HUES48 (cell line): Measurements from ENCODE around the gene TTF2.

ENCODE experiments used
- H3K27ac ChIP-seq: one replicate; pipeline ENCODE4 v1.7.0; 2013; ENCODE audit warnings: low read depth, low read length, inconsistent platforms
- H3K27me3 ChIP-seq: 2 replicates; pipeline ENCODE4 v1.6.1; 2013; ENCODE audit warnings: mild to moderate bottlenecking, low read length; ENCODE audit not compliant: control insufficient read depth, insufficient read depth
- H3K36me3 ChIP-seq: 2 replicates; pipeline ENCODE4 v1.6.1; 2013; ENCODE audit warnings: low read length; ENCODE audit not compliant: control insufficient read depth, insufficient read depth
- H3K4me1 ChIP-seq: 2 replicates; pipeline ENCODE4 v1.6.1; 2013; ENCODE audit warnings: mild to moderate bottlenecking, low read length; ENCODE audit not compliant: control insufficient read depth, insufficient read depth
- H3K4me3 ChIP-seq: 2 replicates; pipeline ENCODE4 v1.5.1; 2013; ENCODE audit warnings: mild to moderate bottlenecking, low read depth, low read length
- H3K9ac ChIP-seq: 2 replicates; pipeline ENCODE4 v1.6.1; 2013; ENCODE audit warnings: mild to moderate bottlenecking, low read depth, low read length, moderate library complexity
- H3K9me3 ChIP-seq: 2 replicates; pipeline ENCODE4 v1.6.1; 2013; ENCODE audit warnings: low read length; ENCODE audit not compliant: control insufficient read depth, insufficient read depth

TTF2 gene

GRCh38 chr1:117046781-117047180 is 13.3 kb upstream of the TTF2 start:
- Histone ChIP-seq H3K27me3 (no peaks in the 10 kb centered on the region), H3K4me3 (no peak overlapping the region), H3K4me1 (no peaks in the 10 kb centered on the region), H3K9ac (no peak overlapping the region), H3K27ac (no peak overlapping the region), H3K36me3 (no peaks in the 10 kb centered on the region), H3K9me3 (no peaks in the 10 kb centered on the region)

GRCh38 chr1:117047271-117047670 is 12.9 kb upstream of the TTF2 start:
- H3K36me3 ChIP-seq: no peaks in the 10 kb centered on the region
- no peaks in the 10 kb centered on the region for H3K9me3 ChIP-seq
- no peak overlapping the region for H3K27ac ChIP-seq
- H3K4me1 ChIP-seq: no peaks in the 10 kb centered on the region
- no peak overlapping the region for H3K9ac ChIP-seq
- no peaks in the 10 kb centered on the region for H3K27me3 ChIP-seq
- no peak overlapping the region for H3K4me3 ChIP-seq

- no peak overlapping the region for H3K4me3 ChIP-seq
- H3K27ac ChIP-seq: no peak overlapping the region
- H3K4me1 ChIP-seq: no peaks in the 10 kb centered on the region
- no peaks in the 10 kb centered on the region for H3K27me3 ChIP-seq
- no peak overlapping the region for H3K9ac ChIP-seq
- H3K36me3 ChIP-seq: no peaks in the 10 kb centered on the region
- no peaks in the 10 kb centered on the region for H3K9me3 ChIP-seq
These were observed 10.3 kb upstream of the TTF2 start for GRCh38 chr1:117049857-117050256.

- no peak overlapping the region for H3K9ac ChIP-seq
- no peaks in the 10 kb centered on the region for H3K4me1 ChIP-seq
- no peaks in the 10 kb centered on the region for H3K9me3 ChIP-seq
- H3K36me3 ChIP-seq: no peaks in the 10 kb centered on the region
- no peak overlapping the region for H3K4me3 ChIP-seq
- no peak overlapping the region for H3K27ac ChIP-seq
- H3K27me3 ChIP-seq: no peaks in the 10 kb centered on the region
These were observed 8.7 kb upstream of the TTF2 start for GRCh38 chr1:117051224-117052064.

GRCh38 chr1:117054068-117054467 is 6.1 kb upstream of the TTF2 start:
- H3K4me1 ChIP-seq: peaks cover 6% of the 10 kb centered on the region; the same call in 1 of the 2 replicates
- H3K27ac ChIP-seq: no peak overlapping the region
- no peaks in the 10 kb centered on the region for H3K36me3 ChIP-seq
- H3K27me3 ChIP-seq: no peaks in the 10 kb centered on the region
- no peak overlapping the region for H3K9ac ChIP-seq
- H3K9me3 ChIP-seq: no peaks in the 10 kb centered on the region
- no peak overlapping the region for H3K4me3 ChIP-seq

- H3K36me3 ChIP-seq: peaks cover 25% of the 10 kb centered on the region
- H3K9me3 ChIP-seq: no peaks in the 10 kb centered on the region
- peak overlapping the region; percentile 95 for H3K9ac ChIP-seq
- no peaks in the 10 kb centered on the region for H3K27me3 ChIP-seq
- H3K27ac ChIP-seq: peak overlapping the region; percentile 99
- peaks cover 6% of the 10 kb centered on the region; the same call in 1 of the 2 replicates for H3K4me1 ChIP-seq
- H3K4me3 ChIP-seq: peak overlapping the region; percentile 86
These were observed 1.3 kb upstream of the TTF2 start for GRCh38 chr1:117058810-117059209.

GRCh38 chr1:117059334-117059677 is 820 bp upstream of the TTF2 start:
- peaks cover 6% of the 10 kb centered on the region; the same call in 1 of the 2 replicates for H3K4me1 ChIP-seq
- no peaks in the 10 kb centered on the region for H3K27me3 ChIP-seq
- H3K27ac ChIP-seq: peak overlapping the region; percentile 99

GRCh38 chr1:117060441-117061317 is 553 bp downstream of the TTF2 start:
- Histone ChIP-seq H3K9me3 (no peaks in the 10 kb centered on the region), H3K9ac (peak overlapping the region; percentile 77), H3K27me3 (no peaks in the 10 kb centered on the region), H3K4me1 (peaks cover 6% of the 10 kb centered on the region; the same call in 1 of the 2 replicates), H3K36me3 (peaks cover 42% of the 10 kb centered on the region), H3K4me3 (peak overlapping the region; percentile 86), H3K27ac (peak overlapping the region; percentile 73)

More at GRCh38 chr1:117059334-117059677, 820 bp upstream of the TTF2 start:
- Histone ChIP-seq H3K4me3 (peak overlapping the region; percentile 86), H3K9ac (peak overlapping the region; percentile 95), H3K36me3 (peaks cover 29% of the 10 kb centered on the region), H3K9me3 (no peaks in the 10 kb centered on the region)

- no peak overlapping the region for H3K27ac ChIP-seq
These were observed 1.9 kb downstream of the TTF2 start for GRCh38 chr1:117061986-117062415.

GRCh38 chr1:117066367-117066766 is 6.2 kb downstream of the TTF2 start:
- Histone ChIP-seq H3K4me1 (no peaks in the 10 kb centered on the region), H3K4me3 (no peak overlapping the region), H3K36me3 (peaks cover 91% of the 10 kb centered on the region), H3K9ac (no peak overlapping the region), H3K27ac (no peak overlapping the region), H3K27me3 (no peaks in the 10 kb centered on the region), H3K9me3 (no peaks in the 10 kb centered on the region)

More at GRCh38 chr1:117061986-117062415, 1.9 kb downstream of the TTF2 start:
- Histone ChIP-seq H3K36me3 (peaks cover 54% of the 10 kb centered on the region), H3K4me1 (peaks cover 6% of the 10 kb centered on the region; the same call in 1 of the 2 replicates), H3K9ac (no peak overlapping the region), H3K27me3 (no peaks in the 10 kb centered on the region), H3K9me3 (no peaks in the 10 kb centered on the region), H3K4me3 (no peak overlapping the region)
